SW 1271 (cell line): Measurements from ENCODE around the gene ASCL3.
"Not testable (repeated sequence)": the region's sequence is repeated elsewhere in the genome, so short reads cannot be mapped to it uniquely, and the experiment has no call there.

Source experiments
- DNase-seq, 2 experiments: peaks; one replicate each; lab custom pipeline; 2025; lab: John Stamatoyannopoulos, UW

The ASCL3 gene

DNA sequence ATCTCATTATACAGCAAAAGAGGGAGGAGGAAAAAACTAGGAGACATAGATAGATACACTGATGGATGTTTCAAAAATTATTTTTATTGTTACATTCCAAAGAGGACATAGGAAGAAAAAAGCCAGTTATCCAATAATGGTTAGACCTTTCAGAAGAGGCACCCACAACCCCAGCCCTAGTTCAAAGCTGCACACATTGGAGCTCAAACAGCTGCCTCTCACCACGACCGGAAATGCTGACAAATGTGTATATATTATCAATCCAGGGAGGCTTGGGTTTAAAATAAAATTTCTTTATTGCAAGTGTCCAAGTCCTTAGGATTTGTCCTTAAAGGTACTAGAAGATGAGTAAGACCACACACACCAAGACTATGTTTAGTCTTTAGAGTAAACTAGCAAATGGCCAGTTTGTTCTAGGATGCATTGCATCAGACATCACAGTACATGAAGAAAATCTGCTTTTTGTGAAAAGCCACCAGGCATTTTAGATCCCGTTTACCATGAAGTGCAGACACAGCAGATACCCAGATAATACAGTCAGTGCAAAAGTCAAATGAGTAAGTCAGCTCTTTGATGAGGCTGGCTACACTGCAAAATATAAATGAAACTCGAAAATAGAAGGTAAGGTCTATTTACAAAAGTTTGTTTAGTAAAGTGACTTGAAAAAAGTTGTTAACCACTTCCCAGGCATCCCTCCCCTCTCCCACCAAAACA, 4.6 kb upstream of the ASCL3 start:
- DNase-seq, result no peak

DNA sequence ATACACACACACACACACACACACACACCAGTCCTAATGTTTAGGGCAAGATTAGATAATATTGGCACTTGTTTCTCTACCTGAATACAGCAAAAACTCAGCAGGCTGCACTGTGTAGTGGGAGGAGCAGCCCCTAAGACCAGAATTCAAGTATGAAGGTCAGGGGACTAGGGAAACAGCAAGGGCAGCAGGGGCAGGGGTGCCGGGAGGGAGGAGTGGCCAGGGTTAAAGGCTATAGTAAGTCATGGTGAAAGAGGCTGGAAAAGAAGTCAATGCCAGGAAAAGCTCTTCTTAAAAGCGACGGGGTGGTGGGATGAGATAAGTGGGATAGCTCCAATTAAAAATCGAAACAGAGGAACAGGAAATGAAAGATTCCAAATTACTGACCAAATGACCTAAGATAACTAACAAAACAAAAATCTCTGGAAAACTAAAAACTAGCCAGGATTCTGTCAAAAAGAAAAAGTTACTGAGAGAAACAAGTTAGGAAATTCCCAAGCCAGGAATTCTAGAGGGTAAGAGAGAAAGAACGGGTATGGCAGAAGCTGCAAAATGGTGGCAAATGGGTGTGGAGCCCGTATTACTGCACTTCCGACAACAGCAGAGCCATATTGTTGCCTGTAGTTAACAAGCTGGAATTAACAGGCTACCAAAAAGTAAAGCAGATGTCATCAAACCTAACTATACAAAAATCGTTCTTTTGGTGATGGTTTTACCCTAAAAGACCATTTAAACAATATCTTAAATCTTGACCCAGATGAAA, 1.3 kb downstream of the ASCL3 start:
- no peak for DNase-seq

DNA sequence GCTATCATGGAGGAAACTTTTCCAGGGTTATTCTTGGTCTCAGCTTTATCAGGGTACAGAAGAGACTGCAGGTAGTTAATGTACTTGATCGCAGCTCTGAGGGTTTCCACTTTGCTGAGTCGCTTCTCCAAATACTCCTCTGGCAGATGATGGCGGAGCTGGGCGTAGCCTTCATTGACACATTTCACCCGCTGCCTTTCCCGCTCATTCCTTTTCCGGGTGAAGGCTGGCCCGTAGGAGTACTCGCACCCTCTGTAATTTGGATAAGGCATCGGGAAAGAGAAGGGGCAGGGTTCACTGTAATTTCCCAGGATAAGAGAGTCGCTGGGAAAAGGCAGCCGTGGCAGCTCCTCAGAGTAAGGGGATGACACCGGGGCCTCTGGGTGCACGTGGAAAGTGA, 5.2 kb downstream of the ASCL3 start:
- no peak for DNase-seq

DNA sequence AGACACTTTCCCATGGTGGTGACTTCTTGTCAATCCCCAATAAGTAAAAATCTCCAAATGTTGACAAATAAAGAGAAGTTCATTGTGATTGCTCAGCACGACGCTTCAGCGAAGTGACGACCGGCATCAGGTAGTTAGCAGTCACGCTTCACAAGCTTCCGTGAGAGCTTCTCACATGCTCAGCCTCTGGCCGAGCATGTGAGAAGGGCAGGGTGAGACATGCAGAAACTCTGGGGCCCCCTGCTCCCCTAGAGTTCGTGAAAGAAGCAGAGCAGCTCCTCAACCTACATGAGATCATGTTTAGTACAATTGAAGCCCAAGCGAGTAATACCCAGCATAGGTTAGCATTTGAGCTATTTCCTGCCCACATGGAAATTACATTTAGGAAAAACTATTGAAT, 5.7 kb downstream of the ASCL3 start:
- DNase-seq, result no peak

DNA sequence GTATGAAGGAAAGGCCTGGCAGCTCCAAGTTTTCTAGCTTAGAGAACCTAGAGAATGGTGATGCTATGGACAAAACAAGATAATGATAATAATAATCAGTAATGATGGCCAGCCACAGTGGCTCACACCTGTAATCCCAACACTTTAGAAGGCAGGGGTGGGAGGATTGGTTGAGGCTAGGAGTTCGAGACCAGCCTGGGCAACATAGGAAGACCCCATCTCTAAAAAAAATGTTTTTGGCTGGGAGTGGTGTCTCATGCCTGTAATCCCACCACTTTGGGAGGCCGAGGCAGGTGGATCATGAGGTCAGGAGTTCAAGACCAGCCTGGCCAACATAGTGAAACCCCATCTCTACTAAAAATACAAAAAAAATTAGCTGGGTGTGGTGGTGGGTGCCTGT, 7.0 kb downstream of the ASCL3 start:
- not testable (repeated sequence) for DNase-seq

DNA sequence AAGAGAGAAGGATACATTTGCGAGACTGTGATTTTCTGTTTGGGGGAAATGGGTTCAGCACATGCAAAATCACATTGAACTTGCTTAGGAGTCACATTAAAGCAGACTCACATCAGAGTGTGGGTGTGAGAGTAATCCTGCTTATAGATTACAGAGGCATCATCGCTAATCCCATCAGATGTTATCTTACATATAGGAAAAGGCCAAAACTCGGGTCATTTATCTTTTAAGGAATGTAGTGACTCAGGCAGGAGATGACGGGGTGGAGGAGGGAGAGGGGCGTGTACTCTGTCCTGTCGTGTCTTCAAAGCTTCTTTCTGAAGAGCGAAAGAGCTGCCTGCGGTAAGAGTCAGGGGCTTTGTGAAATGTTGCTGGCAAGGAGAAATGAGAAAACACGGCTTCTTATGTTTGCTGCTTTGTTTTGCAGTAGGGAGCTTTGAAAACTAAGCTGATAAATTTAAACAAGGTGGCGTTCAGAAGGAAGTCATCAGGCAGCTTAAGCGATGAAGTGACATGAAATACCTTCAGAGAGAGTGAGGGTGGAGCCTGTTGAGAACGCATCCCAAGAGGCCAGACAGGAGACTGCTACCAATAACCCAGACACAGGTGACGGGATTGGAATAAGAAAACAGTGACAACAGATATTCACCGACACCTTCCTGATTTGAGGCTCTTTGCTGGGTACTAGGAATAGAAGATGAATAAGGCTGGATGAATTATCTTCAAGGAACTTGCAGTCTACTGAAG, 7.9 kb downstream of the ASCL3 start:
- no peak for DNase-seq

DNA sequence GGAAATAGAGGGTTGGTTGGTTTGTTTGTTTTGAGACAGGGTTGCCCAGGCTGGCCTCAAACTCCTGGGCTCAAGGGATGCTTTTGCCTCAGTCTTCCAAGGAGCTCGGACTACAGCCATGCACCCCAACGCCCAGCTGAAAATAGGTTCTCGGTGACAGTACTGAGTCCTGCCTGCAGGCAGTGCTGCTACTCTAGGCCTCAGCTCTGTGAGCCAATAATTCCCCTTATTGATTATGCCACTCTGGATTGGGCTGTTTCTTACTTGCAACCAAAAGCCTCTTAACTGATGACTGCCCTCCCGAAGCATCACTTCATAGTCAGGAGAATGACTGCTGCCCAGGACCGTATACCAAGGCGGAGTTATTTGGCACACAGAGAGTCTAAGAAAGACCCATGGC, 8.9 kb downstream of the ASCL3 start:
- no peak for DNase-seq

DNA sequence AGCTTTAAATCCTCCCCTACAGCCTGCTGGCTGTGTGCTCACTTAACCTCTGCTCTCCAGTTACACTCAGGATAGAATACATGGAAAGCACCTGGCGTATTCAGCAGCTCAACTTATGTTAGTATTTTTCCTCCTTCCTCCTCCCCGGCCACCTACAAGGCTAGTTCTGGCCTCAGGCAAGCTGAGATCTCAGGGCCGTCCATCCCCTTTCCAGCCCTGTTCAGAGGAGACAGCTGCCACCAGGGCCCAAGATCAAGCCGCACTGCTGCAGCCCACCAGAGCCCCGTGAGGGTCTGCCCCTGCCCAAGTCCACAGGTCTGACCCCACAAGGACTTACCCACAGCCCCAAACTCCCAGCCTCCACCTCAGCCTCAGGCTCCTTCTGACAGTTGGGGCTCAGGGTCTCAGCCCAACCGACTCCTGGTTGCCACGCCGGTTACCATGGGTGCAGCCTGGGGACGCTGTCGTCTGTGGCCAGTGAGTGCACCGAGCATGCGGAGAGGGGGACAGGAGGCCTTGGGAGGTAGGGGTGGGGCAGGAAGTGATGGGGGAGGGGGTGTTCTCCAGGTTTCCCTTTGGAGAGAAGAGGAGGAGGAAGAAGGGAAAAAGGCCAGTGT, 10.1 kb downstream of the ASCL3 start, which contains the start of gene C11orf16:
Gene C11orf16, minus strand, starts transcription at position 384 of the 617 bp plus-strand sequence. CDS start 639 bp downstream, outside the sequence.
- DNase-seq, result no peak

DNA sequence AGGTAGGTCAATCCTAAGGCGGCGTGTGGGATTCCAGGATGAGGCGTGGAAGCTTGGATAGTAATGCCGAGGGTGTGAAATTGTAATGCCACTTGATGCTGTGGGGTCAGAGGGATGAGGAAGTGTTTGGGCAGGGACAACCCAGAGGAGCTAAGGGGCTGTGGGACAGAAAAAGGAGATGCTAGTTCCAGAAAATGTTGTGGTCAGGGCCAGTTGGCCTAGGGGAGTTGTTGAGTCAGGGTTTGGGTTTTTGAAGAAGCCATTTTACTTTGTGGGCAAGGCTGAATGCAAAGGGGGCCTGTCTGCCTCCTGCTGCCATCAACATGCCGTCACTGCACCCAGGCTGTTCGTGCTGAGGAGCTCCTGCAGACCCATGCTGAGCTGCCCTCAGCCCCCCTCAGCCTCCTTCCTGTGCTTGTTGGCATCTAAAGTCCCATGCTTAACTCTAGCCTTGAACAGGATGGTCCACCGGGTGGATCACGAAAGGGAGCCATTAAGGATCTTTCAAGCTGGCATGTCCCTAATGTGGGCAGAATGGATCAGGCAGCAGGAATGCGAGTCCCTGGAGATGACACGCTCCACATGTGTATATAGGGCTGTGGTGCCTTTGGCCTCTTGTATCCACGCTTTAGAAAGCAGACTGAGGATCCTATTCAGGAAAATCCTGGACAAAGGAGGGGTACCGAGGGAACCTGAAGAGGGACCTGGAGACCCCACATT, 12.2 kb downstream of the ASCL3 start:
- DNase-seq, result no peak

DNA sequence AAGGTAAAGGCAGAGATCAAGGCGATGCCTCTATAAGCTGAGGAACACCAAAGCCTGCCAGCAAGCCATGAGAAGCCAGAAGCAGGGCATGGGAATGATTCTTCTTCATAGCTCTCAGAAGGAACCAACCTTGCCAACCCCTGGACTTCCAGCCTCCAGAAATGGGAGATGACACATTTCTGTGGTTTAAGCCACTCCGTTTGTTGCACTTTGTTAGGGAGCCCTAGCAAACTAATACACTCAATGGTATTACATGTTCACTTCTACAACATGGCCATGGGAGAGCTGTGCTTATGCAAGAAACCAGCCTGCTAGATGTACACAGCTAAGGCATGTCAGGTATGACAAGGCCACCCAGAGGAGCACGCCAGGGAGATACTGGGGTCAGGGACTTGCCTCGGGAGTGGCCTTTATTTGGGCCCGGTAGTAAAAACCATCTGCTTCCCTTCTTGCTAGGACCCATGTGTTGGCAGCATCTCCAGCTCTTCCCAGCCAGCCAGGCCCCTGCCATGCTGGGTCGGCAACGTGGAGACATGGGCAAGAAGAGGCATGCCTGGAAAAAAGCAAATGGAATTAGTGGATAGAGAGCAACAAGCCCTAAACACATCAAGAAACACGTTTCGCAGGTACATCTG, 13.7 kb downstream of the ASCL3 start:
- DNase-seq, result no peak

DNA sequence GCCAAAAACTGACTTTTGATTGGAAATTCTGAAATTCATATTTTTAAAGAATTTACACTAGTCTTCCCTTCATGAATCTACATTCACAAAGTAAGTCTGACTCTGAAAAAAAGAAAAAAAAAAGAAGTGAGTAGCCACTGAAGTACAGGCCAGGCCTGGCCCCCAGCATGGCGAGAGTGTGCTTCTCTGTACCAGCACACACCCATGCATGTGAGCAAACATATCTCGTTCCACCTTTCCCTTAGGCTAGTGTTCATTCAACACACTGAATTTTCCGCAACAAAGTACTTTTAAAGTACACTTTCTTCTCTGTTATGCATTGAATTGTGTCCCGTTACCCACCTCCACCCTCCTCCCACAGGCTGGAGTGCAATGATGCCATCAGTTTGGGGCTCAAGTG, 14.6 kb downstream of the ASCL3 start:
- no peak for DNase-seq

DNA sequence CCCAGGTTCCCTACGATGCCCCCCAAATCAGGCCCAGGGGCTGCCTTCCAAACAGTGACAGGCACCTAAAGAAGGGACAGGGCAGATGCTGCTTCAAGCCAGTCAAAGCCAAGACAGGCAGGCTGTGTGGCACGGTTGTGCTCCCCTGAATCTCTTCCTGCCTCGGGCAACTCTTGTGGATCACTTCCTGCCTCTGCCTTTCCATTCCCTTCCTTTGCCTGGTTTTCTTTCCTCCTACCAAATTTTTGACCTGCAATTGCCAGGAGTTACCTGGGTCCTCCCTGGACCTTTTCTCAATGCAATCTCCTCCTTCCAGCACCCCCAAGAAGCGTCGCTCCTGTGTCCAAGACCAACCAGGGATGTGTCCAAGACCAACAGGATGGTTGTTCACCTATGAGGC, 15.6 kb downstream of the ASCL3 start:
- no peak for DNase-seq

DNA sequence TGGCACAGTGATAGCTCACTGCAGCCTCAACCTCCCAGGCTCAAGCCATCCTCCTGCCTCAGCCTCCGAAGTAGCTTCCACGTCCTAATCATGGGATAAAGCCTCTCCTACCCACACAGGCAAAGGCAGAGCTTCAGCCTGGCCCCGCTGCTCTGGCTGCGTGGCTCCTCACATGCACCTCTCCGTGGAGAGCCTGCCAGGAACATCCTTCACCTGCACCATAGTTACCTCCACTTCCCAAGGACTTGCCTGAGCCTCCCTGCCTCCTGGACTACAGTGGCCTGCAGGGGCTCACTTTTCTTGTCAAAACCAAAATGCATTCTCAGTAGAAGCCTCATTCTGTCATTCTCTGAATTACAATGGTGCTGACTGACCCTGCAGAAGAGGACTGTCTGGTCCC, 16.6 kb downstream of the ASCL3 start:
- no peak for DNase-seq

DNA sequence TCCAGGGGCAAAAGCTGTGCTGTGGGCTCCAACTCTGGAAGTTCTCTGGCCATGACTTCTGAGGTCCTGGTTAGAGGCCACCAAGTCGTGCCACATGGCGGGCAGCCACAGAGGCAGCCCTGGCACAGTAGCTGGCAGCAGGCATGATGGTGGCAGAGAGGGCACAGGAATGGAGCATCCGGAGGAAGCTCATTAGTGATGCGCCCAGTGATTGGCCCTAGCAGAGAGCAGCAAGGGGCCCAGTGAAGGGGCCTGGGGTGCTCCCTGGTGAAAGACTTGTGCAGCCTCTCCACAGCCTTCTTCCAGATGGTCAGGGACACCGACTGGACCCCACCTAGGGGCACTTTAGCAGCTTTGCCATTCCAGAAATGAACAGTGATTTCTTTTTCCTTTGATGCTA, 17.1 kb downstream of the ASCL3 start:
- DNase-seq, result no peak

DNA sequence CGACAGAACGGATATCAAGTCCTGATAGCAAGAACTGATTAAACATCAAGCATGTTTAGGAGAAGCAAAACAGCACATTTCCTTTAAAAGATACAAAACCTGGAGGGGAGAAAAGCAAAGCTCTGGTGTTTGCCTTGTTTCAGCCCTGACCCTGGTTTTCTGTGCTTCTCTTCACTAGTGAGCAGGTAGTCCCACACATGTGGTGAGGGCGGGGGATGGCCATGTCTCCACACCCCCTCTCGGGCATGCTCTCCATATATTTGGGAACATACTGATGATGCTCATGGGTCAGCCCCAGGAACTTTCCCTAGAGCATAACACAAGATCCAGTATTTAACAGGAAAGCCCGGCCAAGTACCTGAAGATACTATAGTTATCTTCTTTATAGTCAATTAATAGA, 20.1 kb downstream of the ASCL3 start:
- no peak for DNase-seq

DNA sequence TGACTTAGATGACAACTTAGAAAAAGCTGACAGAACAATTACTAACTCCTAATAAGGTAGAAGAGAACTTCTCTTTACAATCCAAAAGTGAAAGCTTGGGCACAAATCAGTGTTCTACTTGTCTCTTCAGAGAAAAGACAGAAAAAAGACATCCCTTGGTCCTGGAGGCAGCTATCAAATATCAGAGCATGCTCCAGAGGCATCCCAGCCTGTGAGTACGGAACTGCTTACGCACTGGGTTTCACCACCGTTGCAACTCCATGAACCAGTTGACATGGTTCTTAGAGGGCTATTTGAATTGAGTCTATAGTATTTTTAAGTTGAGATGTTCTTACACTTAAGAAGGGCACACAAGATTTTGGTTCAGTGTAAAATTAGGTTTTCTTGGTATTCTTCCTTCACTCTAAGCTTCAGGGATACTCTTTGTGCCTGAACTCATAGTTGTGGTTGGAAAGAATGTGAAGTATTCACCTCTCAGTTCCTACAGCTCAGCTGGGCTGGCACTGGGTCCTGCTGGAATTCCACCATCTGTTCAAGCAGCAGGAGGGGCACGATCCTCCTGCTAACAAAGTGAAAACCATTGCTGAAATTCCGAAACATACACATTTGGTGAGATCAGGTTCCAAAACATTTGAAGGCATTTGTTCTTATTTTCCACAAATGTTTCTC, 25.5 kb downstream of the ASCL3 start:
- DNase-seq, result peak; percentile 42 to 82

DNA sequence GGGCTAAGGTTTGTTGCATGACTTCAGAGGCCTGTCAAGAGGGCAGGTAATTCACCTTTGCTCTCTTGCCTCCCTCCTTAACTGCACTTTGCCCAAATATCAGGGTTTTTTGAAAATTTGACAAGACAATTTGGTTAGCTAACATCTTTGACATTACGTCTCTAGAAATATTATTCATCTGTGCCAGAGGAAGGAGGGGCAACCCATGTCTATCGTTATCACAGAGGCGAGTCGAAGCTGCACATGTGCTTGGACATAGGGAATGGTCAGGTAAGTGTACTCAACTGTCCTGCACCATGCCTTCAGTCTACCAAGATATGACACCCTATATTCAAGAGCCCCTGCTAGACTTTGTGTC, 28.2 kb downstream of the ASCL3 start:
- DNase-seq, result no peak

DNA sequence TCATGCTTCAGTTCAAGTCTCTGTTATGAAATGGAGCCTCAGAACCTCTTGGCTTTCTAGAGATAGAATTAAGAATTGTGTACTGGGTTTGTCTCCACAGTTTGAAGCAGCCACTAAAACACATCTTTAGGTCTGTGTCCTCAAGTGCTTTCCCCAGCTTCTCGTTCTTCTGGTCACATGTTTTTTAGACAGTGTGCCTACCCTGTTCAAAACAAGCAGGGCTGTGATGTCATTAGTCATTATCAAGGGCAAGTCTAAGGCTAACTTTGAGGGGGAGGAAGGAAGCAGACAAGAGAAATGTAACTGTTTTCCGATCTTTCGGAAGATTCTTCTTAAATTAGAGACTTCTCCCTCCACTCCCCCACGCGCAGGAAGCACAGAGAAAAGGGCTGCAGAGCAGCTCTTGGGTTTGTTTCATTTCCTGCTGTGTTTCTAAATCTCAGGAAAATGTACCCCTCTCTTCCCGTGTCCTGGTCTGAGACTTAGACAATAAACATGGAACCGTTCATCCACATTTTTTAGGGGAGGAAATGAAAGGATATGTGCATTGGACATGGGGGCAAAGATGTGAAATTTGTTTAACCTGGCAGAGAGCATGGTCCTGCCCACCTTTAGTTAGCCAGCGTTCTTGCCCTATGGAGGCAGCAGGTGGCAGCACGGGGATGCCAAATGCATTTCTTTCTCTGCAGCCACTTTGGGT, 28.7 kb downstream of the ASCL3 start:
- DNase-seq, result peak in 1 of 2 experiments; percentile 25

DNA sequence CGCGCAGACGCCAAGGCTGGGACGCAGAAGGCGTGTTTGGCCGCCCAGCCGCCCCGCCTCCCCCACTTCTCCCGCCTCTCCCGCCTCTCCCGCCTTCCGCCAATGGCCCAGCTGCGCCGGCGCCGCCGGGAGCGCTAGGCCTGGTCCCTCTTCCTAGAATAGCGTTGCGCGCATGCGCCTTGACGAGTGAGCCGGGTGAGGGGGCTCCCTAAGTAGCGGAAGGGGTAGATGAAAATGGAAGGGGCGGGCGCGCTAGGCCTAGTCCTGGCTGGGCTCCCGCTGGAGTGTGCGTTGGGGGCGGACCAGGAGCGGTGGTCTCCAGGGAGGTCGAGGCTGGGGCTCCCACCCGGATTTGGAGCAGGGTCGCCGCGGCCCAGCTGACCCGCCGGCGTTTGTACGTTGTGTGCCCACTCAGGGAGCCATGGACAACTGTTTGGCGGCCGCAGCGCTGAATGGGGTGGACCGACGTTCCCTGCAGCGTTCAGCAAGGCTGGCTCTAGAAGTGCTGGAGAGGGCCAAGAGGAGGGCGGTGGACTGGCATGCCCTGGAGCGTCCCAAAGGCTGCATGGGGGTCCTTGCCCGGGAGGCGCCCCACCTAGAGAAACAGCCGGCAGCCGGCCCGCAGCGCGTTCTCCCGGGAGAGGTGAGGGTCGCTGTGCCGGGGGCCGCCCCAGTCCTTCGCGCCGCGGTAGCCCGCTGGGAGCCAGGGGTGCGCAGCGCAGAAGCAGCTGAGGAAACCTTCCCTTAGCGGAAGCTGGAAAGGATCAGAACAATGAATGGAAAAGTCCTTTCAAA, 31.6 kb downstream of the ASCL3 start, which contains the start of gene AKIP1:
Gene AKIP1, plus strand, starts transcription at position 161 of the 795 bp plus-strand sequence. Its CDS starts 261 bp downstream, at position 422.
- peak; percentile 68 to 94 for DNase-seq
